HL-60 (cell line): ENCODE measurements around the gene GNA14.

Experiments
- DNase-seq, 2 experiments: peaks; one replicate each; pipeline ENCODE4 v3.0.0-alpha.2; 2010 to 2020; ENCODE audit warnings: low read depth in 1 of 2, low spot score in 1 of 2
- H3K27ac ChIP-seq: fragments of 250-450 bp; sonication (Bioruptor Pico); replicated peaks from 2 replicates; pipeline ENCODE4 v1.5.1; 2020; ENCODE audit warnings: mild to moderate bottlenecking, moderate library complexity
- H3K27me3 ChIP-seq: fragments of 250-450 bp; sonication (Bioruptor Pico); 2 replicates; pipeline ENCODE4 v1.5.1; 2021; ENCODE audit warnings: mild to moderate bottlenecking, moderate library complexity; ENCODE audit not compliant: insufficient read depth, poor library complexity, severe bottlenecking
- H3K4me3 ChIP-seq: replicated peaks from 2 replicates; pipeline ENCODE4 v1.5.1; 2011; ENCODE audit warnings: mild to moderate bottlenecking, control low read depth, low read length; ENCODE audit not compliant: insufficient read depth
- GABPA ChIP-seq: IDR thresholded peaks from 2 replicates; pipeline ENCODE4 v1.6.1; 2012; ENCODE audit warnings: low read depth
- POLR2AphosphoS5 ChIP-seq: IDR thresholded peaks from 2 replicates; pipeline ENCODE4 v1.6.1; 2012; ENCODE audit warnings: low read depth
- REST ChIP-seq: IDR thresholded peaks from 2 replicates; pipeline ENCODE4 v1.6.1; 2012; ENCODE audit warnings: low read depth; ENCODE audit not compliant: insufficient replicate concordance
- SPI1 ChIP-seq: IDR thresholded peaks from 2 replicates; pipeline ENCODE4 v1.6.1; 2012; ENCODE audit warnings: low read depth, mild to moderate bottlenecking, borderline replicate concordance
- TF ChIP-seq, protein P1 (sequence below): IDR thresholded peaks from one replicate; pipeline ENCODE4 v1.5.1; 2011; ENCODE audit warnings: low read length, control low read depth, inconsistent platforms; ENCODE audit not compliant: insufficient read depth

Gene GNA14

GRCh38 chr9:77649109-77649812 lies 1.1 kb upstream of the GNA14 start:
- H3K27ac ChIP-seq = peak overlapping the region; percentile 15; the same call in 1 of the 2 replicates
- peak; percentile 49 to 83 for DNase-seq
- no peak for TF ChIP-seq GABPA
- TF ChIP-seq POLR2AphosphoS5 = no peak
- TF ChIP-seq REST = no peak
- TF ChIP-seq, protein P1, sequence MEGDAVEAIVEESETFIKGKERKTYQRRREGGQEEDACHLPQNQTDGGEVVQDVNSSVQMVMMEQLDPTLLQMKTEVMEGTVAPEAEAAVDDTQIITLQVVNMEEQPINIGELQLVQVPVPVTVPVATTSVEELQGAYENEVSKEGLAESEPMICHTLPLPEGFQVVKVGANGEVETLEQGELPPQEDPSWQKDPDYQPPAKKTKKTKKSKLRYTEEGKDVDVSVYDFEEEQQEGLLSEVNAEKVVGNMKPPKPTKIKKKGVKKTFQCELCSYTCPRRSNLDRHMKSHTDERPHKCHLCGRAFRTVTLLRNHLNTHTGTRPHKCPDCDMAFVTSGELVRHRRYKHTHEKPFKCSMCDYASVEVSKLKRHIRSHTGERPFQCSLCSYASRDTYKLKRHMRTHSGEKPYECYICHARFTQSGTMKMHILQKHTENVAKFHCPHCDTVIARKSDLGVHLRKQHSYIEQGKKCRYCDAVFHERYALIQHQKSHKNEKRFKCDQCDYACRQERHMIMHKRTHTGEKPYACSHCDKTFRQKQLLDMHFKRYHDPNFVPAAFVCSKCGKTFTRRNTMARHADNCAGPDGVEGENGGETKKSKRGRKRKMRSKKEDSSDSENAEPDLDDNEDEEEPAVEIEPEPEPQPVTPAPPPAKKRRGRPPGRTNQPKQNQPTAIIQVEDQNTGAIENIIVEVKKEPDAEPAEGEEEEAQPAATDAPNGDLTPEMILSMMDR = peak; percentile 24
- no peak for TF ChIP-seq SPI1
- no peaks in the 10 kb centered on the region for H3K27me3 ChIP-seq
- peak overlapping the region; percentile 52 for H3K4me3 ChIP-seq

GRCh38 chr9:77647267-77648233 lies 572 bp downstream of the GNA14 start:
- H3K27ac ChIP-seq = no peak overlapping the region
- H3K27me3 ChIP-seq = no peaks in the 10 kb centered on the region
- H3K4me3 ChIP-seq = peak overlapping the region; percentile 52
- TF ChIP-seq SPI1 (no peak), REST (no peak), GABPA (no peak), POLR2AphosphoS5 (no peak)
- TF ChIP-seq, protein P1 = no peak
- DNase-seq = no peak

DNA sequence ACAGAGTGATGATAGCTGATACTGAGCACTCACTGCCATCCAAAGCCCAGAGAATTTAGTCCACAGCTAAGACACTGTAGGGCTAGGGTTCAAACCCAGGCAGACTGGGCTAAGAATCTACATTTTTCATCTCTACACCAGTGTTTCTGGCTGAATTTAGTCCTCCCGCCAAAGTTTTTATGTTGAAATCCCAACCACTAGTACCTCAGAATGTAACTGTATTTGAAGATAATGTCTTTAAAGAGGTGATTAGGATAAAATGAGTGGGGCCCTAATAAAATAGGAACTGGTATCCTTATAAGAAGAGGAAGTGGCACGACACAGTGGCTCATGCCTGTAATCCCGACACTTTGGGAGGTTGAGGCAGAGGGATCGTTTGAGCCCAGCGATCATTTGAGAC lies 4.3 kb downstream of the GNA14 start:
- no peak for DNase-seq
- Histone ChIP-seq H3K27ac (no peak overlapping the region), H3K4me3 (no peak overlapping the region), H3K27me3 (no peaks in the 10 kb centered on the region)
- TF ChIP-seq, protein P1 = no peak
- TF ChIP-seq REST = no peak
- peak; percentile 42 for TF ChIP-seq SPI1
